H9 (cell line): ENCODE results near the gene NRXN3. TPM values are rescaled to one million over a fixed set of nuclear protein-coding genes. Genes with fewer than 3 reads are reported as not detected.

Source experiments
- DNase-seq: peaks from one replicate; pipeline ENCODE4 v3.0.0-alpha.2; 2017
- H2AFZ ChIP-seq: one replicate; pipeline ENCODE4 v1.6.1; 2013; ENCODE audit warnings: mild to moderate bottlenecking, low read length, control low read depth, moderate library complexity
- H2AK5ac ChIP-seq: 2 replicates; pipeline ENCODE4 v1.6.1; 2013; ENCODE audit warnings: low read length, control low read depth, mixed read lengths; ENCODE audit not compliant: insufficient read length
- H2BK120ac ChIP-seq: one replicate; pipeline ENCODE4 v1.6.1; 2013; ENCODE audit warnings: low read depth, mild to moderate bottlenecking, low read length, control low read depth, inconsistent platforms; ENCODE audit not compliant: poor library complexity, severe bottlenecking
- H2BK12ac ChIP-seq: 2 replicates; pipeline ENCODE4 v1.6.1; 2013; ENCODE audit warnings: low read length, control low read depth, mixed read lengths, low read depth; ENCODE audit not compliant: insufficient read length
- H2BK15ac ChIP-seq: 2 replicates; pipeline ENCODE4 v1.6.1; 2013; ENCODE audit warnings: low read depth, low read length, control low read depth
- H2BK20ac ChIP-seq: one replicate; pipeline ENCODE4 v1.6.1; 2013; ENCODE audit warnings: low read depth, mild to moderate bottlenecking, low read length, control low read depth, inconsistent platforms; ENCODE audit not compliant: poor library complexity, severe bottlenecking
- H2BK5ac ChIP-seq: 2 replicates; pipeline ENCODE4 v1.6.1; 2013; ENCODE audit warnings: low read length, control low read depth, mixed read lengths; ENCODE audit not compliant: insufficient read length
- H3K14ac ChIP-seq: 2 replicates; pipeline ENCODE4 v1.6.1; 2013; ENCODE audit warnings: low read length, control low read depth; ENCODE audit not compliant: insufficient read depth
- H3K18ac ChIP-seq: 2 replicates; pipeline ENCODE4 v1.6.1; 2013; ENCODE audit warnings: low read depth, mild to moderate bottlenecking, mixed read lengths, low read length, control low read depth; ENCODE audit not compliant: insufficient read length
- H3K23ac ChIP-seq: 2 replicates; pipeline ENCODE4 v1.6.1; 2013; ENCODE audit warnings: low read length, control low read depth, mixed read lengths, low read depth; ENCODE audit not compliant: insufficient read length
- H3K23me2 ChIP-seq: 2 replicates; pipeline ENCODE4 v1.6.1; 2013; ENCODE audit warnings: low read depth, mild to moderate bottlenecking, mixed read lengths, low read length, control low read depth; ENCODE audit not compliant: insufficient read length, poor library complexity, severe bottlenecking
- H3K27ac ChIP-seq: 2 replicates; pipeline ENCODE4 v1.5.1; 2013; ENCODE audit warnings: low read length, control low read depth, mixed read lengths, low read depth; ENCODE audit not compliant: insufficient read length
- H3K27me3 ChIP-seq: 2 replicates; pipeline ENCODE4 v1.6.1; 2013; ENCODE audit warnings: low read length, control low read depth, inconsistent platforms; ENCODE audit not compliant: insufficient read depth
- H3K4ac ChIP-seq: 2 replicates; pipeline ENCODE4 v1.6.1; 2013; ENCODE audit warnings: low read depth, mild to moderate bottlenecking, control low read depth, inconsistent platforms, low read length, moderate library complexity
- H3K4me1 ChIP-seq: 2 replicates; pipeline ENCODE4 v1.6.1; 2013; ENCODE audit warnings: low read length, control low read depth, inconsistent platforms; ENCODE audit not compliant: insufficient read depth
- H3K4me2 ChIP-seq: 2 replicates; pipeline ENCODE4 v1.6.1; 2013; ENCODE audit warnings: low read length, control low read depth, mixed read lengths; ENCODE audit not compliant: insufficient read length, insufficient read depth
- H3K56ac ChIP-seq: 2 replicates; pipeline ENCODE4 v1.6.1; 2013; ENCODE audit warnings: low read depth, mild to moderate bottlenecking, mixed read lengths, low read length, control low read depth; ENCODE audit not compliant: insufficient read length
- H3K79me1 ChIP-seq: 2 replicates; pipeline ENCODE4 v1.6.1; 2013; ENCODE audit warnings: low read depth, mild to moderate bottlenecking, moderate library complexity, low read length, control low read depth, inconsistent platforms; ENCODE audit not compliant: insufficient read depth, poor library complexity, severe bottlenecking
- H3K79me2 ChIP-seq: 2 replicates; pipeline ENCODE4 v1.6.1; 2013; ENCODE audit warnings: low read length, control low read depth, inconsistent platforms; ENCODE audit not compliant: insufficient read depth
- H3K9ac ChIP-seq: 2 replicates; pipeline ENCODE4 v1.6.1; 2013; ENCODE audit warnings: low read length, control low read depth, mixed read lengths; ENCODE audit not compliant: insufficient read length; ENCODE audit errors: extremely low read depth
- H3K9me3 ChIP-seq: one replicate; pipeline ENCODE4 v1.6.1; 2013; ENCODE audit warnings: low read depth, low read length, inconsistent platforms; ENCODE audit not compliant: control insufficient read depth
- H3T11ph ChIP-seq: one replicate; pipeline ENCODE4 v1.6.1; 2013; ENCODE audit warnings: mild to moderate bottlenecking, low read length, control low read depth, inconsistent platforms
- H4K20me1 ChIP-seq: one replicate; pipeline ENCODE4 v1.6.1; 2013; ENCODE audit not compliant: control insufficient read depth, insufficient read length, insufficient read depth
- H4K5ac ChIP-seq: 2 replicates; pipeline ENCODE4 v1.6.1; 2013; ENCODE audit warnings: low read depth, mild to moderate bottlenecking, mixed read lengths, low read length, control low read depth; ENCODE audit not compliant: insufficient read length
- H4K8ac ChIP-seq: replicated peaks from 2 replicates; pipeline ENCODE4 v1.6.1; 2013; ENCODE audit warnings: low read length, control low read depth, mixed read lengths, low read depth; ENCODE audit not compliant: insufficient read length
- H4K91ac ChIP-seq: 2 replicates; pipeline ENCODE4 v1.6.1; 2013; ENCODE audit warnings: low read depth, mild to moderate bottlenecking, moderate library complexity, mixed read lengths, low read length, control low read depth; ENCODE audit not compliant: insufficient read length
- H3K27ac Mint-ChIP-seq, 3 experiments: 2 replicates in 2 of 3; 3 replicates in 1 of 3; pipeline ENCODE4 v1.8.0; 2020 to 2021; ENCODE audit warnings: mixed read lengths in 3 of 3, mild to moderate bottlenecking in 1 of 3, moderate library complexity in 1 of 3
- H3K27me3 Mint-ChIP-seq: 2 replicates; pipeline ENCODE4 v1.8.0; 2021; ENCODE audit warnings: low read depth, mild to moderate bottlenecking, moderate library complexity, mixed read lengths
- H3K36me3 Mint-ChIP-seq, 3 experiments: 2 replicates in 2 of 3; 3 replicates in 1 of 3; pipeline ENCODE4 v1.8.0; 2020 to 2021; ENCODE audit warnings: low read depth in 3 of 3, mixed read lengths in 3 of 3; ENCODE audit not compliant: insufficient read depth in 1 of 3
- H3K4me1 Mint-ChIP-seq, 2 experiments: 2 replicates each; pipeline ENCODE4 v1.8.0; 2020; ENCODE audit warnings: mixed read lengths in 2 of 2
- H3K4me3 Mint-ChIP-seq, 2 experiments: 2 replicates in 1 of 2; 3 replicates in 1 of 2; pipeline ENCODE4 v1.8.0; 2020 to 2021; ENCODE audit warnings: mild to moderate bottlenecking in 2 of 2, mixed read lengths in 2 of 2, moderate library complexity in 1 of 2
- H3K9me3 Mint-ChIP-seq, 2 experiments: 2 replicates in 1 of 2; 3 replicates in 1 of 2; pipeline ENCODE4 v1.8.0; 2020; ENCODE audit warnings: mild to moderate bottlenecking in 2 of 2, mixed read lengths in 2 of 2, moderate library complexity in 1 of 2
- WGBS: extraction: QIAGEN DNeasy Blood & Tissue Kit; methylation state at CpG from one replicate; pipeline ENCODE4 v1.1.7; 2013; ENCODE audit warnings: missing lambda C conversion rate, low lambda C conversion rate, mixed read lengths; ENCODE audit not compliant: insufficient read length; ENCODE audit errors: extremely low coverage; 5-methylcytosine and 5-hydroxymethylcytosine counted together
- total RNA-seq: library from RNA; stranded (reverse); gene quantifications from 2 replicates; pipeline ENCODE4 v1.2.1, GENCODE V29; 2021
- TF ChIP-seq, protein P1 (sequence below): fragments of 200-600 bp; sonication (generic); conservative IDR thresholded peaks from 3 replicates; pipeline ENCODE4 v1.8.0; 2021; ENCODE audit warnings: antibody characterized with exemption, mild to moderate bottlenecking

Gene NRXN3
- total RNA-seq, 1 experiment from 2014 or later, result 1.8 TPM

DNA sequence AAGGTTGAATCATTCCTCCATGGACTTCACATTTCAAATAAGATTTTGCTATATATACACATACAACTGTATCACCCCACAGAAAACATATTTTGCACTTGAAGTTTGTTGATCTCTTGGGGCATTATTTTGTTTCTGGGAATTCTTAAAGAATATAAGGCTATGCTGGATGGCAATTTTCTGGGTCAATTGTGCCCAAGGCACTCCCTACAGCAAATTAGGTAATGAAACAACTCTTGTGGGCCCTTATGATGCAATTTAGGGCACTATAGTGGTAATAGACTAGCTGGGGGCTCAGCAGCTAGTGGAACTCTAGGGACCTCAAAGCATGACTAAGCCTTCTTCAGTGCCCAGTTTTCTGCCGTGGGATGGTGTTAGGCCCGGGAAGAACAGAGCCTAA is 444.4 kb downstream of the NRXN3 start:
- Mint-ChIP-seq H3K36me3 (no peaks in the 10 kb centered on the region), H3K27ac (no peak overlapping the region), H3K9me3 (no peaks in the 10 kb centered on the region), H3K27me3 (no peaks in the 10 kb centered on the region), H3K4me3 (no peak overlapping the region), H3K4me1 (peaks cover 7 to 8% of the 10 kb centered on the region in 2 experiments; a peak in 2 of 4 replicates)
- Histone ChIP-seq H3K4me1 (0 out of 2 replicates have a peak, but pooled peaks cover 3% of the 10 kb centered on the region), H3T11ph (no peak overlapping the region), H3K56ac (no peak overlapping the region), H2BK20ac (no peak overlapping the region), H3K23ac (no peak overlapping the region), H3K4me2 (no peak overlapping the region), H3K27ac (no peak overlapping the region), H3K79me2 (no peaks in the 10 kb centered on the region), H3K9me3 (no peaks in the 10 kb centered on the region), H4K5ac (no peak overlapping the region), H3K23me2 (no peaks in the 10 kb centered on the region), H2AFZ (no peak overlapping the region), H2AK5ac (no peak overlapping the region), H2BK15ac (no peak overlapping the region), H3K9ac (no peak overlapping the region), H2BK12ac (no peak overlapping the region), H2BK5ac (no peak overlapping the region), H4K8ac (no peak overlapping the region), H4K20me1 (no peaks in the 10 kb centered on the region), H2BK120ac (no peak overlapping the region), H3K18ac (no peak overlapping the region), H3K14ac (no peak overlapping the region), H3K27me3 (no peaks in the 10 kb centered on the region), H3K79me1 (no peaks in the 10 kb centered on the region), H4K91ac (no peak overlapping the region), H3K4ac (no peak overlapping the region)
- no CpG with 5 or more reads among the region's 2 CpGs for WGBS
- no peak for DNase-seq
- TF ChIP-seq, protein P1, sequence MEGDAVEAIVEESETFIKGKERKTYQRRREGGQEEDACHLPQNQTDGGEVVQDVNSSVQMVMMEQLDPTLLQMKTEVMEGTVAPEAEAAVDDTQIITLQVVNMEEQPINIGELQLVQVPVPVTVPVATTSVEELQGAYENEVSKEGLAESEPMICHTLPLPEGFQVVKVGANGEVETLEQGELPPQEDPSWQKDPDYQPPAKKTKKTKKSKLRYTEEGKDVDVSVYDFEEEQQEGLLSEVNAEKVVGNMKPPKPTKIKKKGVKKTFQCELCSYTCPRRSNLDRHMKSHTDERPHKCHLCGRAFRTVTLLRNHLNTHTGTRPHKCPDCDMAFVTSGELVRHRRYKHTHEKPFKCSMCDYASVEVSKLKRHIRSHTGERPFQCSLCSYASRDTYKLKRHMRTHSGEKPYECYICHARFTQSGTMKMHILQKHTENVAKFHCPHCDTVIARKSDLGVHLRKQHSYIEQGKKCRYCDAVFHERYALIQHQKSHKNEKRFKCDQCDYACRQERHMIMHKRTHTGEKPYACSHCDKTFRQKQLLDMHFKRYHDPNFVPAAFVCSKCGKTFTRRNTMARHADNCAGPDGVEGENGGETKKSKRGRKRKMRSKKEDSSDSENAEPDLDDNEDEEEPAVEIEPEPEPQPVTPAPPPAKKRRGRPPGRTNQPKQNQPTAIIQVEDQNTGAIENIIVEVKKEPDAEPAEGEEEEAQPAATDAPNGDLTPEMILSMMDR, result no peak
